NCI-H1417 treated with DMSO at 0.1 percent for 48 hours (cell line): ENCODE data around the gene HMCN2.

ENCODE experiments used
- DNase-seq: peaks from one replicate; lab custom pipeline; 2025; lab: John Stamatoyannopoulos, UW

HMCN2 gene

DNA sequence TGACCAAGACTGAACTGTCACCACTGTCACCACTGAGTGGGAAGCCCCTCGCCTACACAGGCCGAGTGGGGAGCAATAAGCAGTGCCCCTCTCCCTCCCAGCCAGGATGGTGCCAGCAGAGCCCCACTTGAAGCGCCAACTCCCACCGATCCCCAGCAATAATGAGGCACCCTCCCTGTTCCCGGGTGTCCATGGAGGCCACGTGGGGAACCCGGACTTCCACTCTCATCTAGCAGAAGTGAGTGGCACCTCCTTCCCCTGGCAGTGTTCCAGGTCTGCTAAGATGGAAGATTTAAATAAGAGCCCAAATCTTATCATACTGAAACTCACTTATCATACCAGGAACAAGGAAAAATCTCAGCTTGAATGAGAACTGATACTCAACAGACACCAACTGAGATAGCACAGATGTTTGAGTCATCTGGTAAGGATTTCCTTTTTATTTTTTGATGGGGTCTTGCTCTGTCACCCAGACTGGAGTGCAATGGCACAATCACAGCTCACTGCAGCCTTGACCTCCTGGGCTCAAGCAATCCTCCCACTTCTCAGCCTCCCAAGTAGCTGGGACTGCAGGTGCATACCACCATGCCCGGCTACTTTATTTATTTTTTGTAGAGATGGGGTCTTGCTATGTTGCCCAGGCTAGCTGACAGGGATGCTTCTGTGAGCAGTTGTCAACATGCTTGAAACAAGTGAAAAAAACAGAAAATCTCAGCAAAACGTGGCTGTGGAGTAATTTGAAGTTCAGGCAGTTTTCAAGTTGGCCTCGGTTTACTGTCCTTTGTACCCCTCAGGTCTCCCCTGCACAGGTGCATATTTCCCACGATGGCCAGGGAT, 149.6 kb downstream of the HMCN2 start:
- no peak for DNase-seq

DNA sequence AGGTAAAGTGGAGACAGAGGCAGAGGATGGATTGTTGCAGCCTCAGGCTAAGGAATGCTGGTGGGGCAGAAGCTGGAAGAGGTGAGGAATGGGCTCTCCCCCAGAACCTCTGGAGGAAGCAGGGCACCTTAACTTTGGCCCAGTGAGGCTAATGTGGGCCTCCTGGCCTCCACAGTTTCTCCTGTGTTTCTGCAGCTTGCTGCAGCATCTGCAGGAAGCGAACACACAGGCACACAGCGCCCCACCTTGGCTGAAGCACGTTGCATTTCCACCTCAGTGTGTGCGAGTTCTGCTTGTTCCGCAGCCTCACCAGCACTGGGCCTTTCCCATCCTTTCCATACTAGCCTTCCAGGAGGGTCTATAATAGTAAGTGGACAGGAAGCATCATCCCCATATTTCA, 152.0 kb downstream of the HMCN2 start:
- DNase-seq: no peak

GRCh38 chr9:130418776-130419175, 153.2 kb downstream of the HMCN2 start:
- no peak for DNase-seq

- DNase-seq: no peak
Observed at GRCh38 chr9:130419521-130420035, 154.0 kb downstream of the HMCN2 start.

GRCh38 chr9:130421154-130421801, 155.7 kb downstream of the HMCN2 start:
- no peak for DNase-seq

DNA sequence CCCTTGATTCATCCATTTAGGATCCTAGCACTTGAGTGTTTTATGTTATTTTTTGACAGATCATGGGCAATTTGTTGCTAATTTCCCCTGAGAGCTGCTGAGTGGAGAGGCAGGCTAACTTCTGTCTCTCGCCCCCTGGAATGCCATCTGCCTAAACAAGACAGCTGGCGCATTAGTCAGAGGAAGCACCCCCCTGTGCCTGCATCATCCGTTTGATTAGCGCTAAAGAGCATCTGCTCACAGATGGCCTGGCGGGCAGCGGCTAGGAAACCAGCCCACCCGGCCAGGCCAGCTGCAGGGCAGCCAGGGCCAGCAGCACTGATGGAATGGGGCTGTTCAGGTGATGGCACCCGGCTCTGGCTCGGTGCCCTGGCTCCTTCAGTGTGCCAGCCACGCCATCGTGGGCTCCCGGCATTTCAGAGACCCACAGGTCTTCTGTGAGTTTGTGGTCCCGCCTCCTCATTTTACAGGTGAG, 156.3 kb downstream of the HMCN2 start:
- peak; percentile 45 for DNase-seq

GRCh38 chr9:130422546-130422945, 157.0 kb downstream of the HMCN2 start:
- no peak for DNase-seq

GRCh38 chr9:130423272-130423671, 157.7 kb downstream of the HMCN2 start:
- no peak for DNase-seq

GRCh38 chr9:130424595-130425454, 159.3 kb downstream of the HMCN2 start:
- DNase-seq: no peak

GRCh38 chr9:130425741-130426466, 160.3 kb downstream of the HMCN2 start:
- DNase-seq: no peak

DNA sequence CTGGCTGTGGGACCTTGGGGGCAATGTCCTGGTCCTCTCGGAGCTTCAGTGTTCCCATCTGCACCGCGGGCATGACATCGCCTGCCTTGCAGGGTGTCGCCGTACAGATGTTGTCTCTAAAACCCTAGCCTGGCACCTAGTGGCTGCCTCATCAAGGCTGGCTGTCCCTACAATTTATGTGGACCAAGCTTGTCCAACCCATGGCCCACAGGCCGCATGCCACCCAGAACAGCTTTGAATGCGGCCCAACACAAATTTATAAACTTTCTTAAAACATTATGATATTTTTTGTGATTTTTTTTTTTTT, 160.9 kb downstream of the HMCN2 start:
- no peak for DNase-seq

DNA sequence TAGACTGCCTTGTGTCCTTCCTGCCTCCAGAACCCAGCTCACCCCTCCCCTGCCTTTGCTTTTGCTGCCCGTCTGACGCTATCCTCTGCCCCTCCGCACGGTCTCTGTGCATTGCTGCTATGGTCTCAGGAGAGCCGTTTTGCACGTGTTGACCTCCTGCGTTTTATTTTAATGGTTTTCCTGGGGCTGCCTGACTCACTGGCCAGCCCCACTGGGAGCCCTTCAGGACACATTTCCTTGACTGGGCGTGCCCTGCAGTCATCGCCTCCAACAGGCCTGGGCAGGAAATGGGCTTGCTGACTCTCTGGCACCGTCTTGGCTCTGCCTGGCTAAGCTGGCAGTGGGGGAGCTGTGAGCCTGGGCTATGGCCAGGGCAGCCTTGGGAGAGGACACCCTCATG, 161.3 kb downstream of the HMCN2 start:
- DNase-seq: no peak

- DNase-seq: no peak
Observed at GRCh38 chr9:130427326-130427725, 161.8 kb downstream of the HMCN2 start.

DNA sequence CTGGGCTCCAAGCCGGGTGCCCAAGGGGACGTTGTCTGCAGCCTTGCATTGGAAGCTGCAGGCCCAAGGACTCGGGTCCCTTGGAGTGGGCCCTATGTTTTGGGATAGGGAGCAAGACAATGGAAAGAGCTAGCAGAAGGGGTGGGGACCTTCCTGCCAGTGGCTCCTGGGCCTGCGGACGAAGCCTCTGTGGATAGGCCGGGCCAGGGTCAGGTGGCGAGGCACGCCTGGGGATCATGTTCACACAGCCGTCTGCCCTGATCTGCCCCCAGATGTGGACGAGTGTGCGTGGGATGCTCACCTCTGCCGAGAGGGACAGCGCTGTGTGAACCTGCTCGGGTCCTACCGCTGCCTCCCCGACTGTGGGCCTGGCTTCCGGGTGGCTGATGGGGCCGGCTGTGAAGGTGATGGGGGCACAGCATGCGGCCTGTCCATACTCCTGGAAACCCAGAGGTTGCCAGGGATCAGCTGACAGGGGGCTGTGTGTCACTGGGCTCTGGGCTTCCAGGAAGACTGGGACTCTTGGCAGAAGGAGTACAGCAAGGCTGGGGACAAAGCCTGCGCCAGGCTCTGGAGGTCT, 162.6 kb downstream of the HMCN2 start:
- no peak for DNase-seq

DNA sequence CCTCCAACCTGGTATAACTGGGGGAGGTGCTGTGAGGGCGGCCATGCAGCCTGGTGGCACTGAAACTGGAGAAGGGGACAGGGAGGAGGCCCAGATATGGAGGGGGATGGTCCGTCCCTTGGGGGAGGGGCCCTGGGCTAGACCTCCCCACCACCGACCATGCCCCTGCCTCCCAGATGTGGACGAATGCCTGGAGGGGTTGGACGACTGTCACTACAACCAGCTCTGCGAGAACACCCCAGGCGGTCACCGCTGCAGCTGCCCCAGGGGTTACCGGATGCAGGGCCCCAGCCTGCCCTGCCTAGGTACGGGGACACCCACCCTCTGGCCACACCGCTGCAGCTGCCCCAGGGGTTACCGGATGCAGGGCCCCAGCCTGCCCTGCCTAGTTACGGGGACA, 163.8 kb downstream of the HMCN2 start:
- no peak for DNase-seq

GRCh38 chr9:130429831-130430230, 164.3 kb downstream of the HMCN2 start:
- no peak for DNase-seq

- DNase-seq: no peak
Observed at GRCh38 chr9:130430232-130430631, 164.7 kb downstream of the HMCN2 start.

- DNase-seq: no peak
Observed at GRCh38 chr9:130430734-130431535, 165.4 kb downstream of the HMCN2 start.

GRCh38 chr9:130431536-130432303, 166.2 kb downstream of the HMCN2 start:
- DNase-seq: no peak

DNA sequence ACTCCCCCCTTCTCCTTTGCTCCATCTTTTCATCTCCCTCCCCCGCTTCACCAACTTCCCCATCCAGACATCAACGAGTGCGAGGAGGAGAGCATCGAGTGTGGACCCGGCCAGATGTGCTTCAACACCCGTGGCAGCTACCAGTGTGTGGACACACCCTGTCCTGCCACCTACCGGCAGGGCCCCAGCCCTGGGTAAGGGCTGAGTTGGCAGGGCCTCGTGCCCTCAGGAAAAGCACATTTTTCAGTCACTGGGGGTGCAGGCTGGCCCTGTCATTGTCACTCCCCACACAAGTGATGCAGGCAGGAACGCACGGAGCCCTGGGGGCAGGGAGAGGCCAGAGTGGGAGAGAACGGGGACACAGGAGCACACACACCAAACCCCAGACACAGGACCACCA, 166.8 kb downstream of the HMCN2 start:
- DNase-seq: no peak
